Stimulated activated CD8-positive, alpha-beta memory T cell treated with anti-CD3 and anti-CD28 coated beads, Interleukin-12 subunit alpha, Interleukin-12 subunit beta, amount 100 ng/mL, for 1 hour (primary cell): ENCODE measurements around the gene CNTNAP5.

Source experiments
- DNase-seq: peaks from one replicate; pipeline ENCODE4 v3.0.0-alpha.2; 2020; ENCODE audit warnings: low read depth

Gene CNTNAP5

GRCh38 chr2:124437811-124438210 lies 412.7 kb downstream of the CNTNAP5 start:
- no peak for DNase-seq

- no peak for DNase-seq
Observed at GRCh38 chr2:124450481-124450880, 425.4 kb downstream of the CNTNAP5 start.

DNA sequence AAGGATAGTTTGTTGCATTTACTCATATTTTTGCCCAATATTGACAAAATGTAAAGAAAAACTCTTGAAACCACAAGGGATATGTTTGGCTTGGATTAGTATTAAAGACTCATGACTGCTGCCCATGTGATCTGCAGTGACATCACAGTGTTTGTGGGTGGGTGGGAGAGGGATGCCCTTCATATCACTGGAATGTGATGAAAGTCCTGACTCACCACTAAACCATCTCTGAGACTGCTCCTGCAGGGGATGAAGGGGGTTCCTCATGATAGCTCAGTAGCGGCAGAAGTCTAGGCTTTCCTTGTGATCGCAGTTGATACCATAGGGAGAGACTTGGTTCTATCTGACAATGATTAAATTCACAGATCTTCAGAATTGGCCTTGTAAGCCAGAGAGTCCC lies 451.2 kb downstream of the CNTNAP5 start:
- DNase-seq, result no peak

DNA sequence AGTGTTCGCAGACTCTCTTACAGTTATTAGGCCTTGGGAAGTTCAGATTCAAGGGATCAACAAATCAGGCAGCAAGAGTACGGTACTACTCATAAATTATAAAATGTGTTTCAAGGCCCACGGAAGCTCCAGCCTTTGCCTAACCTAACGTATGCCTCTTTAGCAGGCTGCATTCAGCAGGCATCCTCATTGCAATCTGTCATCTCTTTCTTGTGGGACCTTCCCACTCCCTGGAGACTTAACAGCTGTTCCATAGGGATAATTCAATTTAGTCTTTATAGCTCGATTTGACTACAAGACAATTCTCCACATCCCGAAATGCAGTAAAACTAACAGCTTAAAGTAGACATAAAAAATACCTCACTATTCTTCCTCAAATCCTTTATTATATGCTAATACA lies 453.7 kb downstream of the CNTNAP5 start:
- DNase-seq, result no peak

GRCh38 chr2:124480958-124481357 lies 455.9 kb downstream of the CNTNAP5 start:
- DNase-seq, result no peak

- DNase-seq, result no peak
Observed at GRCh38 chr2:124482044-124482443, 457.0 kb downstream of the CNTNAP5 start.

DNA sequence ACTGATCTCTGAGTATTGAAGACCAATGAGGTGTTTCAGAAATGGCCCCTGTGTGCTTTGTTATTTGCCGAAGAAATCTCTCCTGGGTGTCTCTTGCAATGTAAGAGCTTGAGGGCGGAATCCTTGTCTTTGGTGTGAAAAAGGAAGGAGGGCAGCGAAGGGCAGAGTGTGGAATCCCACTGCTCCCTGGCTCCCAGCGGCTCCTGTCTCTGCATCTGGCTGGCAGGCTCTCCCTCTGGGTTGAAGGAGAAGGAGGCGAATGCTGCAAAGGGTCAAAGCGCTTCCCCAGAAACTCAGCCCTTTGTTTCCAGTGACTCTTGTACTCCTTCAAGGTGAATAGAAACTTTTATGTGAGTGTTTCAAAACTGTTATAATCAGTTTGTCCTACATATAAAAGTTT lies 457.5 kb downstream of the CNTNAP5 start:
- no peak for DNase-seq

- no peak for DNase-seq
Observed at GRCh38 chr2:124485659-124486058, 460.6 kb downstream of the CNTNAP5 start.

- no peak for DNase-seq
Observed at GRCh38 chr2:124489686-124490085, 464.6 kb downstream of the CNTNAP5 start.

DNA sequence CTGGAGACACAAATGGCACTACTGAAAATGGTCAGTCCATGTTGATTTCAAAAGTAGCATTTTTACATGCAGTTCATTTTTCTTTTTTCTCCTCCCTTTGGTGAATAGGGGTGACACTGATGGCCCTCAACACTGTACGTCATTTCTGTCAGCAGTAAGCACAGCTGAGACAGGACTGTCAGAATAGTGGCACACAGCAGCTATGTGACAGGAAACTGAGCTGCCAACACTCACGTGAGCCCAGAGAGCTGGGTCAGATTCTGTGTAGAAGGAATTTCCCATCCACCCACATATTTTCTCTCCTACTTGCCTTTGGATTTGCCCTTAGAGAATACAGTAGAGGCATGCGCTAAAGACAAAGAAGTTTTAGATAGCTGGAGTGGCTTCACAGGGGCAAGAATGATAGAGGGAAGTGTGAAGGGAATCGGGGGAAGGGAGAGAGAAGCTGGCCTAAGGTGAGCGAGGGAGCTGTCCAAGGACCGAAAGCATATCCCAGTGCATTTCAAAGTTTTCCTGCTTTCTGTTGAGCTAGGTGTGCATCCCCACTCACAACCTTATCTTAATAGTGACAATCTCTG lies 476.6 kb downstream of the CNTNAP5 start:
- DNase-seq, result no peak

DNA sequence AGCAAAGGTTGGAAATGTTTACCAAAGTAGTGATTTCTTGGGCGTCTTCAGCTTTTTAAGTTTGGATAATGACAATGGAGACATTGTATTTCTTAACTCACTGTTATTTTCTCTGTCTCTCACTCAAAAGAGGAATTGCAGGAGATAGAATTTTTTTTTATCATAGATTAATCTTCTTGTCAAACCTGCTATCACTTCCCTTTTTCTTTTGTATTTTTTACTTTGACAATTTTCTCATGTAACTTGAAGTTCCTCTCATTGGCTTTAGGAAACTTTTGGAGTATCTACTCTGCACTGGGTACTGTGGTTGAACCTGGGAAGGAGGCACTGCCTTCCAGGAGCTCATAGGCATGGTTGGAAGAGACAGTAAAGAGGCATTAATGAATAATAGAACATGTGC lies 489.1 kb downstream of the CNTNAP5 start:
- DNase-seq, result no peak

GRCh38 chr2:124520953-124521352 lies 495.9 kb downstream of the CNTNAP5 start:
- DNase-seq, result no peak

- no peak for DNase-seq
Observed at GRCh38 chr2:124523096-124523495, 498.0 kb downstream of the CNTNAP5 start.

DNA sequence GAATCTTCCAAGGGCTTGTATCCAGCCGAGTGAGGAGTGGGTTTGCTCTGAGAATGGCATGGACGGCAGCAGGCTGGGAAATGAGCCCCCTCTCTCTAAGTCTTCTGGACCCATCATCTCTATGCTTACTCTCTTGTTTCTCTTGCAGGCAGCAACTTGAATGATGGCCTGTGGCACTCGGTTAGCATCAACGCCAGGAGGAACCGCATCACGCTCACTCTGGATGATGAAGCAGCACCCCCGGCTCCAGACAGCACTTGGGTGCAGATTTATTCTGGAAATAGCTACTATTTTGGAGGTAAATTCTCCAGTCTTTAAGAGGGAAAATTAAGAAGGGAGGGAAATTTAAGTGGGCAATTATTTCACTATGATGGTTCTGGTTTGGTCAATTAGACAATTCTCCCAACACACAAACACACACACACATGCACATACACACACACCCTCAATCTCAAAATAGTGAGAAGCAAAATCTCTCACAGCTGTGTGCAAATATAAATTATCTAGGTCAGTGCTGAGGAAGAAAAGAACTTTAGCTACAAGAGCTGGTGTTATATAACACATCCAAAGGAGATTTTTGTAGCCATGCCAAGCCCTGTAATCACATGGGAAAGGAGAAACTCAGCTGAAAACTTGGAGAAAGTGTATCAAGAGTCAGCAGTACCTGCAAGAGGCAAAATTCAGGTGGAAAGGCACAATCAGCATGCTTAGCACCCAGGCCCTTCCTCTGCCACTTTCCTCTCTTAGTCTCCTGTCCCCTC lies 499.2 kb downstream of the CNTNAP5 start:
- DNase-seq, result no peak

GRCh38 chr2:124526221-124526620 lies 501.1 kb downstream of the CNTNAP5 start:
- no peak for DNase-seq

DNA sequence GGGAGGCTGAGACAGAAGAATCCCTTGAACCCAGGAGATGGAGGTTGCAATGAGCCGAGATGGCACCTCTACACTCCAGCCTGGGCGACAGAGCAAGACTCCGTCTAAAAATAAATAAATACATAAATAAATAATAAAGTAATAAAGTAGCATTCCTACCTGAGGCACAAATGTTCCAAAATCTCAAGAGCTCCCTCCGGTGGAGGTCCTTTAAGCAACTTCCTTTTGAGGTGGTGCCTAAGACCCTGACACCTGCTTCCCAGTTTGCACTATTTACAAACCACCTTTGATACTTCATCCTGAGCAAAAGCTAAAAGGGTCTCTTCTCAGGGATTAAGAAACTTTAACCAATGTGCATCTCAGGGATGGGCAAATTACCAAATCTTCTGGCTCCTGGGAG lies 505.1 kb downstream of the CNTNAP5 start:
- no peak for DNase-seq

GRCh38 chr2:124533226-124533954 lies 508.3 kb downstream of the CNTNAP5 start:
- no peak for DNase-seq

GRCh38 chr2:124534028-124534427 lies 508.9 kb downstream of the CNTNAP5 start:
- DNase-seq, result no peak

GRCh38 chr2:124535816-124536215 lies 510.7 kb downstream of the CNTNAP5 start:
- DNase-seq, result no peak

DNA sequence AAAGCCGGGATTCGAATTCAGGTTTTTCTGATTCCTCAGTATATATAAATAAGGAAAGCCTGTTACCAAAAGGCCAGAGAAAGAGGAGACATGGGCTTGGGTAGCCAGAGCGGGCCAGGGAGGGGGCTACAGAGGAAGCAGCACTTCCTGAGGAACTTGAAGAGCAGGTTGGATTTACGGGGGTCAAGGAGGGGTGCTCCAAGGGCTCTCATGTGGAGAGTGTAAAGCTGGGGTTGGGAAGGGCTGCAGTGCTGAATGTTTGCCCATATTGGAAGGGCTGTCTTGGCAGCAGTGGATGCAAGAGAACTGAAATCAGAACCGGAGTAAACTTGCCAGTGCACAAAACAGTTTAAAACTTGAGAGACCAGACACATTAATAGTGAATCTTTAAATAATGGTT lies 511.5 kb downstream of the CNTNAP5 start:
- no peak for DNase-seq

DNA sequence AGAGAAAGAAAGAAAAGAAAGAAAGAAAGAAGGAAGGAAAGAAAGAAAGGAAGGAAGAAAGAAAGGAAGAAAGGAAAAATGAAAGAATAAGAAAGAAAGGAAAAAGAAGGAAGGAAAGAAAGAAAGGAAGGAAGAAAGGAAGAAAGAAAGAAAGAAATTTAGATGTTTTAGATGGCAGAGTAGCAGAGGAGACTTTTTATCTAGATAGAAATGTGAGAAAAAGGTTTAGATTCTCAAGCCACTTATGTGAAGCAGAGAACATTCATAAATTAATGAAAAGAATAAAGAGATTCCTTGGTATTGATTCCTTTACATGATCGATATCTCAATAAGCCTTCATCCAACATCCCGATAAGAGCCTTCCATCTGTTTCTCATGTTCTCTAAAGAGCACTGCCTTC lies 513.5 kb downstream of the CNTNAP5 start:
- DNase-seq, result no peak

DNA sequence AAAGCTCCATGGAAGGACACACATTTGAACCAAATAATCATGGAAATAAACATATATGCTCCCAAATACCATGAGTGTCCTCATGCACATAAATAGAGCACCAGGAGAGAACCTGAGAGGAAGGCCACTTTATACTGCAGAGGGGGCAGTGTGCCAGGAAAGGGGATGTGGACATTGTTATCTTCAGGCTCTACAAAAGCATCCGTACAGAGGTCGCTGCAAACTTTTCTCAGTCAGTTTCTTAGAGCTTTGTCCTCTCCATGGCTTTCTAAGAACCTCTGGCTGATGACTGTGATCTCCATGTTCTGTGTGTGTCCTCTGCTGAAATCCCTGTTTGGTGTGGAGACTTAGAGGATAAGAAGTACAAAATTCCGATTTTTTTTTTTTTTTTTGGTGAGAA lies 515.7 kb downstream of the CNTNAP5 start:
- DNase-seq, result no peak

DNA sequence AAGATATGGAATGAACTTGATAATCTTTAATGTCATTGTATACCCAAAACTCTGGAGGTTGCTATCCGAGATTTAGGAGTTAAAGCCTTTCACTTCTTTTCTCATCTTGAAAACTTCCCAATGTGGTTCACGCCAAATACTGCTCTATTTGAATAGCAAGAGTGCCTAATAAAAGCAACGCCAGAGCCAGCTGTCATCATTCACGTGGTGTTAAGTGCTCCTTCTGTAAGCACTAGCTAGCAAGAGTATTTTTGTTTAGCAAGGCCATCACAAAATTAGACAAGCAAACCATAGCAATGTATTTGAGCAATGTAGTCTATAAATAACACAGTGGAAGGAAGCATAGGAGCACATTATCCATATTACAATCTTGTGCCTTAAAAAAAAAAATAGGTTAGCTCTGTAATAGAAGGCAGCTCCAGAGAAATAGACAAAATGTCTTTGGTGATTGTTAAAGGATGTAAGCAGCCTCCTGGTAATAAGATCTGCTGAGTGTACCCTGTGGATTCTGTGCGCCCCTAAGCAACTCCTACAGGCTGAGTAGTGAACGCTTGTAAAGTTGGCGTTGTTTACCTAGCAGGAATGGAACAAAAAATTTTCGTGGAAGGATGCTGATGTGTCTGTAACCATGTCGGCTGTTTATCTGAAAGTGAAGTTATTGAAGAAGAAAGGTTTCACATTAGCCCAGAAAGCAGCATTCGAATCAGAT lies 518.0 kb downstream of the CNTNAP5 start:
- no peak for DNase-seq
